ENCODE measurements around the gene GJC2. TPM values are rescaled to one million over a fixed set of nuclear protein-coding genes. Genes with fewer than 3 reads are reported as not detected.

Gene GJC2
- total RNA-seq, 1 donor from 2014 or later: 6.9 TPM

DNA sequence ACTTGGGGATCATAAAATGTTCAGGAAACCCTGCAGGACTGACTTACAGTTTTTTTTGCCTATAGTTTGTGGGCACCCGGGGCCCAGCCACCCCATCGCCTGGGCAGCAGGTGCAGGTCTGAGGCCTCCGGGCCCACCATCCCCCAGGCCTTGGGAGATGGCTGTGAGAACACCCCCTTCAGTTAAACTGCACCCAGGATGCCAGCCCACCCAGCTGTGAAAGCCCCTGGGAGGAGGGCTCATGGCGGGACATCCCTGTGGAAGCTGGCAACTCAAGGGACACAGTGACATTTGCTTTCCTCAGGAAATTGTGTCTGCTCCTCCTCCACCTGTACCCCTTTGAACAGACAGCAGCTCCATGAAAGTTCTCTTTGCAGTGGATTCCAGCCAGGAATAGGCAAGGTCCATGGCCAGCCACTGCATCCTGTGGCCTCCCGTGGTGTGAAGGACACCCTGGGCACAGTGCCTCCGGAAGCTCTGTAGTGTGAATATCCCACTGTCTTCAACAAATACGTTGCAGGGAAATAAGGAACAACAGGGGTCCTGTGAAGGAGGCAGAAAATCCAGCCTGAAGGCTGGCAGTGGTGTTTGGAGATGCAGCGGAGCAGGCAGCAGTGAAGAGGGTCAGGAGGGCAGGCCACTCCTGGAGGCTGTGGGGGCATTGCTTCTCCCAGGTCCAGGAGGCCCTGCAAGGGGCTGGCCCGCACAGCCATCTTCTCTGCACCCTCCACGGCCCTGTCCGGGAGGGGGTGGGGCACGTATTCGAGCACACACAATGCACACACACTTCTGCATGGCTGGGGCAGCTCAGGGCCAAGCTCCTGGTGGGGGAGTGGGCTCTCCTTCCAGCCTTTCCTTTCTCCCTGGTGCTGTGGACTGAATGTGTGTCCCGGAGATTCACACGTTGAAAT is 56.1 kb downstream of the GJC2 start:
- Histone ChIP-seq H3K36me3 (no peaks in the 10 kb centered on the region), H3K27ac (no peak overlapping the region), H3K4me1 (no peaks in the 10 kb centered on the region), H3K27me3 (peaks cover 4% of the 10 kb centered on the region), H3K9me3 (no peaks in the 10 kb centered on the region), H3K4me3 (no peak overlapping the region)
- no peak for DNase-seq
- intact Hi-C loops (cut with DNase I): no loop called here
- ATAC-seq: no peak
- TF ChIP-seq, protein P1, sequence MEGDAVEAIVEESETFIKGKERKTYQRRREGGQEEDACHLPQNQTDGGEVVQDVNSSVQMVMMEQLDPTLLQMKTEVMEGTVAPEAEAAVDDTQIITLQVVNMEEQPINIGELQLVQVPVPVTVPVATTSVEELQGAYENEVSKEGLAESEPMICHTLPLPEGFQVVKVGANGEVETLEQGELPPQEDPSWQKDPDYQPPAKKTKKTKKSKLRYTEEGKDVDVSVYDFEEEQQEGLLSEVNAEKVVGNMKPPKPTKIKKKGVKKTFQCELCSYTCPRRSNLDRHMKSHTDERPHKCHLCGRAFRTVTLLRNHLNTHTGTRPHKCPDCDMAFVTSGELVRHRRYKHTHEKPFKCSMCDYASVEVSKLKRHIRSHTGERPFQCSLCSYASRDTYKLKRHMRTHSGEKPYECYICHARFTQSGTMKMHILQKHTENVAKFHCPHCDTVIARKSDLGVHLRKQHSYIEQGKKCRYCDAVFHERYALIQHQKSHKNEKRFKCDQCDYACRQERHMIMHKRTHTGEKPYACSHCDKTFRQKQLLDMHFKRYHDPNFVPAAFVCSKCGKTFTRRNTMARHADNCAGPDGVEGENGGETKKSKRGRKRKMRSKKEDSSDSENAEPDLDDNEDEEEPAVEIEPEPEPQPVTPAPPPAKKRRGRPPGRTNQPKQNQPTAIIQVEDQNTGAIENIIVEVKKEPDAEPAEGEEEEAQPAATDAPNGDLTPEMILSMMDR (IDR thresholded peaks at IDR 0.05): no peak

DNA sequence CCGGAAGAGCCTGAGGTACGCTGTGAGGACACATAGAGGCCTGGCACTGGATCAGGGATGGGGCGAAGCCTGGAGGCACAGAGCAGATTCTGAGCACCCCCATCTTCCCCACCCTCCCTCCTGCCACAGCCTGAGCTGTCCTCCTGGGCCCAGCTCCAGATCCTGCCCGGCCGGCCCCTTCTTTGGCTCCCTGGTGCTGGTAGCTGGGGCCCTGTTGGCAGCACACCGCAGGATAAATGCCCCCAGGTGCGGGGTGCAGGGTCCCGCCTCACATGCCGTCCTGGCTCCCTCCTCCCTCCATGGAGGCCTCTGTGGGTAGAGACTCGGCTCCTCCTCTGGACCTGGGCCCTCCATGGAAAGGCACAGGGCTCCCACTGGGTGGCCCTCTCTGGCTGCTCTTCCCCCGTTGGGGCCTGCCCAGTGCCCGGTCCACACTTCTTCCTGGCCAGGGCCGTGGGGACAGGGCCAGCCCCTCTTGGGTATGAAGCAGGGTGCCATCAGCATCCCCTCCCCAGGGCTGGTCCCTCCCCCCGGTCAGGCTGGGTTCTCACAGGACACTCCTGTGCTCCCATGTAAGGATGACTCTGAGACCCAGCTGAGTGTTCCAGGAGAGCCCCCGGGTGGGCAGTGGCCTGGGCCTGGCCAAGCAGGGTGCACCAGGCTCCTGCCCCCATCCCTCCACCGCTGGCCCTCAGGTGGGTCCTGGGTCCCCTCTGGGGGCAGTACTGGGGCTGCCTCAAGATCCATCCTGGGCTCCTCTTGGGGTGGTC is 57.0 kb downstream of the GJC2 start:
- intact Hi-C loops (cut with DNase I): no loop called here
- TF ChIP-seq, protein P1 (IDR thresholded peaks at IDR 0.05): no peak
- Histone ChIP-seq H3K9me3 (no peaks in the 10 kb centered on the region), H3K36me3 (no peaks in the 10 kb centered on the region), H3K27me3 (peaks cover 4% of the 10 kb centered on the region), H3K27ac (no peak overlapping the region), H3K4me1 (no peaks in the 10 kb centered on the region), H3K4me3 (no peak overlapping the region)
- no peak for DNase-seq
- peak; percentile 8 for ATAC-seq

DNA sequence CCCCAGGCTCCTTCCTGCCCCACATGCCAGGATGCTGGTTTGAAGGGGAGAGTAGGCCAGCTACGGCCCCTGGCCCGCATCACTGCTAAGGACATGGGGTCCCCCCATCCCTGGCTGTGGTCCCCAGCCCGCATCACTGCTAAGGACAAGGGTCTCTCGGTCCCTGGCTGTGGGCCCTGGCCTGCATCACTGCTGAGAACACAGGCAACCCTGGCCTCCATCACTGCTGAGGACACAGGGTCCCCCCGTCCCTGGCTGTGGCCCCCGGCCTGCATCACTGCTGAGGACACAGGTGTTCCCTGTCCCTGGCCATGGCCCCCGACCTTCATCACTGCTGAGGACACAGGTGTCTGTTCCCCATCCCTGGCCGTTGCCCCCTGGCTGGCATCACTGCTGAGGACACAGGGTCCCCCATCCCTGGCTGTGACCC is 57.7 kb downstream of the GJC2 start:
- Histone ChIP-seq H3K27me3 (peaks cover 4% of the 10 kb centered on the region), H3K9me3 (no peaks in the 10 kb centered on the region), H3K4me1 (no peaks in the 10 kb centered on the region), H3K4me3 (no peak overlapping the region), H3K27ac (no peak overlapping the region), H3K36me3 (no peaks in the 10 kb centered on the region)
- intact Hi-C loops (cut with DNase I): no loop called here
- DNase-seq: no peak
- TF ChIP-seq, protein P1 (IDR thresholded peaks at IDR 0.05): no peak
- ATAC-seq: peak; percentile 2

DNA sequence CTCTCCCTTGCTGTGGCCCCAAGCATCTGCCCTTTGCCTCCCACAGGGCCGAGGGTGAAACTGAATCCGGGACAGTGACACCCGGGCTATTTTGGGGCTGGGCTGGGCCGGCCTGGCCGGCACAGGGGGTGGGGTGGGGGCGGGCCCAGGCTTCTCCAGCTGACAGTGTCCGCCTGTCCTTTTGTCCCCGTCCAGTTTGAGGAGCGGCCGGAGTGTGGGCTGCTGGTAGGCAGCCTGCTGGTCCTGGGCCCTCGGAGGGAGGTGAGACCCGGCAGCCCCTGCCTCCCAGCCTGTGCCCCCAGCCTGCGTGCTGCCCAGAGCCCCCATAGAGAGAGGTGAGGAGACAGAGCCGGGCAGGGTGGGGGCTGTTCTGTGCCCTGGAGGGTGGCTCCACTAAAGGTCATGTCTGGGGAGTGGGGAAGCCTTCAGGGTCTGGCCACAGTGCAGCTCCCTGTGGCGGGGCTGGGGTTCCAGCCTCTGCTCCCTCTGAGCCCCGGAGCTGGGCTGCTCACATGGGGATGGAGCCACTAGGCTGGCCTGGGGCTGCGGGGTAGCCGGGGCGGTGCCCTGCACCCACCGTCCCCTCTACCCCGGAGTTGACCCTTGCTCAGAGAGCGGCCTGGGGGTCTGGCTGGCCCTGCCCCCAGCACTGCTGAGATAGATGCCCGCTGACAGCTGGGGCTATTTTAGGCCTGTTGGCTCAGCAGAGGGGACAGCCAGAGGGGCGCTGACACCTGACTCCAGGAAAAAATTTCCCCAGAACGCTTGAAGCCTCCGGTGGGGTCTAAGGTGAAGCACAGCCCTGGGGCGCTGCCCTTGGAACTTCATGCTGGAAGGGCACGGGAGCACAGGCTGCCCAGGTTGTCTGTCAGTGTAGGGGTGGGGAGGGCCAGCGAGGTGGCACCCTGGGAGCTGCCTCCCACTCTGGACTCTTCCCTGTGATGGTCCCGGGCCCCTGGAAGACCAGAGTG is 58.4 kb downstream of the GJC2 start, which contains the start of gene OBSCN:
OBSCN (plus strand) TSS at position 194 of the 971 bp plus-strand sequence. CDS start 3,740 bp downstream, outside the sequence.
- intact Hi-C loops (cut with DNase I): no loop called here
- no peak for DNase-seq
- TF ChIP-seq, protein P1 (IDR thresholded peaks at IDR 0.05): no peak
- no peaks in the 10 kb centered on the region for H3K36me3 ChIP-seq
- no peak within 1 kb of the TSS for H3K4me3 ChIP-seq
- no peaks in the 10 kb centered on the region for H3K9me3 ChIP-seq
- ATAC-seq: no peak
- H3K27ac ChIP-seq: no peak within 1 kb of the TSS
- H3K27me3 ChIP-seq: peaks cover 4% of the 10 kb centered on the region
- H3K4me1 ChIP-seq: peaks cover 7% of the 10 kb centered on the region

All from upper lobe of right lung (tissue), 1 donor.